Skeletal muscle tissue (tissue), 4 donors: ENCODE results near the gene IL23R. TPM values are rescaled to one million over a fixed set of nuclear protein-coding genes. Genes with fewer than 3 reads are reported as not detected.
"Not testable (repeated sequence)": the region's sequence is repeated elsewhere in the genome, so short reads cannot be mapped to it uniquely, and the experiment has no call there.

Experiments
- H3K27ac ChIP-seq: one replicate; pipeline ENCODE4 v1.7.0; 2013; ENCODE audit warnings: mild to moderate bottlenecking, low read depth, low read length, inconsistent platforms
- H3K27me3 ChIP-seq, 3 donors: one replicate each; pipeline ENCODE4 v1.7.0; 2013; ENCODE audit warnings: low read length in 3 of 3; ENCODE audit not compliant: control insufficient read depth in 3 of 3, insufficient read depth in 3 of 3
- H3K36me3 ChIP-seq, 3 donors: one replicate each; pipeline ENCODE4 v1.7.0; 2013; ENCODE audit warnings: low read length in 3 of 3; ENCODE audit not compliant: control insufficient read depth in 3 of 3, insufficient read depth in 3 of 3
- H3K4me1 ChIP-seq, 3 donors: one replicate each; pipeline ENCODE4 v1.7.0; 2013; ENCODE audit warnings: low read length in 3 of 3, mild to moderate bottlenecking in 3 of 3; ENCODE audit not compliant: control insufficient read depth in 3 of 3, insufficient read depth in 3 of 3
- H3K4me3 ChIP-seq, 3 donors: one replicate each; pipeline ENCODE4 v1.7.0; 2013; ENCODE audit warnings: low read length in 3 of 3
- H3K9ac ChIP-seq, 3 donors: one replicate each; pipeline ENCODE4 v1.7.0; 2013; ENCODE audit warnings: low read length in 3 of 3, mild to moderate bottlenecking in 3 of 3, moderate library complexity in 2 of 3, low read depth in 1 of 3
- H3K9me3 ChIP-seq, 3 donors: one replicate each; pipeline ENCODE4 v1.7.0; 2013; ENCODE audit warnings: low read length in 3 of 3; ENCODE audit not compliant: control insufficient read depth in 3 of 3
- total RNA-seq: library from RNA; depleted of rRNA; stranded (reverse); fragments of >200 nt; gene quantifications from one replicate; pipeline ENCODE4 v1.2.3, GENCODE V29; 2014
- donor health status: Osteomylitis.

Gene IL23R
- total RNA-seq, 1 donor from 2014 or later: not detected

GRCh38 chr1:67190410-67190809, 24.2 kb downstream of the IL23R start:
- Histone ChIP-seq H3K27ac (no peak overlapping the region), H3K4me3 (no peak overlapping the region), H3K27me3 (no peaks in the 10 kb centered on the region), H3K9me3 (no peaks in the 10 kb centered on the region), H3K36me3 (no peaks in the 10 kb centered on the region), H3K4me1 (no peaks in the 10 kb centered on the region), H3K9ac (no peak overlapping the region)

DNA sequence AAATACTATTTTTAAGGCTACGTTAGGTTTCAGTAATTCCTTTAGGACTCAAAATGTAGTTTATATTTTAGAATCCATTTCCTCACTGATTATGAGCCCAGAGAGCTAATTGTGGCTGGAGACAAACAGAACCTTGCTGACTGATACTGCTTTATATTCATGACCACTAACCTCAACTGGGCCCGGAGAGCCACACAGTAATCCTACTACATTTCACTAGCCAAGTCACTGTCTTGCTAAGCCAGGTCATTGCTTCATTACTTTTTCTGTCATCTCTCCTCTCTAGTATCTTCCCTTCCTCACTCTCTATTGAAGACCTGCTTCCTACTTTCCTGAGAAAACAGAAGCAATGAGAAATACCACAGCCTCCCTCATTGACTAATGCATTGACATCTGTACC, 24.7 kb downstream of the IL23R start:
- no peaks in the 10 kb centered on the region for H3K27me3 ChIP-seq
- no peaks in the 10 kb centered on the region for H3K4me1 ChIP-seq
- H3K27ac ChIP-seq: no peak overlapping the region
- H3K4me3 ChIP-seq: no peak overlapping the region
- no peaks in the 10 kb centered on the region for H3K36me3 ChIP-seq
- no peak overlapping the region for H3K9ac ChIP-seq
- no peaks in the 10 kb centered on the region for H3K9me3 ChIP-seq

DNA sequence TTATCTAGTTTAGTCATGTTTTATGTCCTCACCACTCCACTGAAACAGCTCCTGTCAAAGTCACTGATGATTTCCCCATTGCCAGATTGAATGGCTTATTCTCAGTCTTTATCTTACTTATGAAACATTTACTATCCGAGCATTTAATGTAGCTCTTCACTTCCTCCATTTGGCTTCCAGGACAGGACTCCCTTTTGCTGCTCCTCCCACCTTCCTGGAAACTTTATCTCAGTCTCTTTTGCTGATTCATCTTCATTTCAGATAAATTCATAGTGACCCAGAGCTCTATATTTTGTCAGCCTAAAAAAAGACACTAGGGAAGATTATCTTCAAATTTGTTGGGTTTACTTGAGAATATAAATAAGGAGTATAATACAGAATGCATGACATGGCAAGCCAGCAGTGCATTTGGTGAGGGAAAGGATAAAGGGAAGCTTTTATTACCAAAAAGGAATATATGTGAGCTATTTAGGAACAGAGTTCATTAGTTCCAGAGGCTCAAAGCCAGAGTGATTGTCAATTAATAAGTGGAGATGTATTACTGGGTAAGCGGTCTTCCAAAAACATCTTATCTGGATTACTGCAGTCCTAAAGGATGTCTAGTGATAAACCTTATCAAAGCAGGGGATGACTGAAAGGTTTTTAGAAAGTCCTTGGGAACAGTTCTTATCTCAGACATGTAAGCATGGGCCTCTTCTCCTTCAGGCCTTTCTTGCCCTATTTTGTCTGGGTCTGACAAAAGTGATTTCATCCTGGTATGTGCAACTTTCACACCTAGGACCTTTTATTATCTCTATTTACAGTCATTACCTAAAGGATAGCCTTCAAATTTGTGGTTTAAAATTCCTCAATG, 25.6 kb downstream of the IL23R start:
- Histone ChIP-seq H3K4me3 (no peak overlapping the region), H3K9ac (no peak overlapping the region), H3K9me3 (no peaks in the 10 kb centered on the region), H3K4me1 (no peaks in the 10 kb centered on the region), H3K36me3 (no peaks in the 10 kb centered on the region), H3K27ac (no peak overlapping the region), H3K27me3 (no peaks in the 10 kb centered on the region)

GRCh38 chr1:67192902-67193301, 26.6 kb downstream of the IL23R start:
- H3K36me3 ChIP-seq: no peaks in the 10 kb centered on the region
- no peak overlapping the region for H3K9ac ChIP-seq
- H3K4me1 ChIP-seq: no peaks in the 10 kb centered on the region
- no peaks in the 10 kb centered on the region for H3K27me3 ChIP-seq
- no peaks in the 10 kb centered on the region for H3K9me3 ChIP-seq
- no peak overlapping the region for H3K4me3 ChIP-seq
- no peak overlapping the region for H3K27ac ChIP-seq

- Histone ChIP-seq H3K27me3 (no peaks in the 10 kb centered on the region), H3K27ac (no peak overlapping the region), H3K4me1 (no peaks in the 10 kb centered on the region), H3K9me3 (no peaks in the 10 kb centered on the region), H3K9ac (no peak overlapping the region), H3K36me3 (no peaks in the 10 kb centered on the region), H3K4me3 (no peak overlapping the region)
Measured at GRCh38 chr1:67193704-67194103, 27.4 kb downstream of the IL23R start.

DNA sequence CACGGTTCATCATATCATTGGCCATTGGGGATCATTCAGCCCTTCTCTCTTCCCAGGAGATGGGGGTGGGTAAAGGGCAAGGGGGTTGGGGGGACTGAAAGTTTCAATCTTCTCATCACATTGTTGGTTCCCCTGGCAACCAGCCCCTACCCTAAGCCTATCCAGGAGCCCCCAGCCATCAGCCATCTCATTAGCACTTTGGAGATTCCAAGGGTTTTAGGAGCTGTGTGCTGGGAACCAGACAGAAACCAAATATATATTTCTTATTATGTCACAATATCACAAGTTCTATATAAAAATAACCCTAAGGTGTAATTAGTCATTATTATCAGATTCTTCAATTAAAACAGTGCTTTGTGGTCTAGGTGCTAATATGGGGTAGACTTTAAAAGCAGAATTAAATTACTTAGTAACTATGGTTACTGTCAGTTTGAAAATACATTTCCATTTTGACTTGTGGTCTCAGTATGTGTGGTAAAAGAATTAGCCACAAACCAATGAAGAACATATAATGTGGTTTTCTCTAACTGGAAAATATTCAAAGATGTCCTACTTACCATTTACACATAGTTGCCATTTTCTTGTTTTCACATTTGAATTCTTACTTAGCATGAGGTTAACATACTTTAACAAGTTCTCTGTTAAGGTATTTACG, 28.1 kb downstream of the IL23R start:
- Histone ChIP-seq H3K9ac (no peak overlapping the region), H3K4me3 (no peak overlapping the region), H3K27me3 (no peaks in the 10 kb centered on the region), H3K36me3 (no peaks in the 10 kb centered on the region), H3K4me1 (no peaks in the 10 kb centered on the region), H3K9me3 (no peaks in the 10 kb centered on the region), H3K27ac (no peak overlapping the region)

GRCh38 chr1:67200755-67201154, 34.5 kb downstream of the IL23R start:
- Histone ChIP-seq H3K4me3 (no peak overlapping the region), H3K27ac (no peak overlapping the region), H3K27me3 (no peaks in the 10 kb centered on the region), H3K9ac (no peak overlapping the region), H3K9me3 (no peaks in the 10 kb centered on the region), H3K4me1 (no peaks in the 10 kb centered on the region), H3K36me3 (no peaks in the 10 kb centered on the region)

DNA sequence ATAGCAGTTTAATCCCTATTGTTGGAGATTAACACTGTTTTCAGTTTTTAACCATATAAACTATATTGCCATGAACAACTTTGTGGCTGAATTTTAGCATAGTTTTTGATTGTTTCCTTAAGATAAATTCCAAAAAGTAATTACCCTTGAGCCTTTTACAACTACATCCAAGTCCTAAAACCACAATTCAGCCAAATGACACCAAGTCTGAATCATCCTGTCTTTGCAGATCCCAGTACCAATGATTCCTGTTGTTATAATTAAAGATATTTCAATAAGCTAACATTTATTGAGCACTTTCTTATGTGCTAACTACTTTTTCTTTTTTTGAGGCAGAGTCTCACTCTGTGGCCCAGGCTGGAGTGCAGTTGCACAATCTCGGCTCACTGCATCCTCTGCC, 35.6 kb downstream of the IL23R start:
- Histone ChIP-seq H3K36me3 (no peaks in the 10 kb centered on the region), H3K27ac (no peak overlapping the region), H3K4me3 (no peak overlapping the region), H3K9ac (no peak overlapping the region), H3K27me3 (no peaks in the 10 kb centered on the region), H3K9me3 (no peaks in the 10 kb centered on the region), H3K4me1 (no peaks in the 10 kb centered on the region)

DNA sequence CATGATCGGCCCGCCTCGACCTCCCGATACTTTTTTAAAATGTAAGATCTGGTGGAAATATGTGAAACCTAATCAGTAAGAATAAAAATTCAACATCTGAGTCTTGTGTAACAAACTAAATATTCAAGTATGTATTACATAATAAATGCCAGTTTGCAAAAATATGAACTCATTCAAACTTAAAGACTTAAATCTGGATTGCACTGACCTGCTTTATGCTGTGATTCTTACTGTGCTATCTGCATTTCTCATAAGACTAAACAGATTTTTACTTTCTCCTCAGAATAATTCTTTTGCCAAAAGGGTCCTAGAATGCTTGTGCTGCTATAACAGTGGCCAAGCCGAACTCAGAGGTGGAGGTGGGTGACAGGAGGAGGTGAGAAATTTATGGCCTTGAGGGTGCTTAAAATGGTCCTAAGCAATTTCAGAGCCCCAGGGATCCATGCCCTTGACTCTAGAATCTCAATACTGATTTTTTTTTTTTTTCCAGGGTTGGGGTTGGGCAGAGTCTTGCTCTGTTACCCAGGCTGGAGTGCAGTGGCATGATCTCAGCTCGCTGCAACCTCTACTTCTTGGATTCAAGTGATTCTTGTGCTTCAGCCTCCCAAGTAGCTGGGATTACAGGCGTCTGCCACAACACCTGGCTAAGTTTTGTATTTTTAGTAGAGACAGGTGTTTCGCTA, 38.2 kb downstream of the IL23R start:
- Histone ChIP-seq H3K27me3 (no peaks in the 10 kb centered on the region), H3K4me3 (no peak overlapping the region), H3K27ac (no peak overlapping the region), H3K9me3 (no peaks in the 10 kb centered on the region), H3K9ac (no peak overlapping the region), H3K36me3 (no peaks in the 10 kb centered on the region), H3K4me1 (no peaks in the 10 kb centered on the region)

GRCh38 chr1:67207398-67207797, 41.1 kb downstream of the IL23R start:
- not testable (repeated sequence) for H3K27ac ChIP-seq, H3K9me3 ChIP-seq, H3K27me3 ChIP-seq, H3K4me3 ChIP-seq, H3K36me3 ChIP-seq, H3K9ac ChIP-seq, H3K4me1 ChIP-seq
